ENCODE data around the gene IL1RN.
"Not testable (repeated sequence)": the region's sequence is repeated elsewhere in the genome, so short reads cannot be mapped to it uniquely, and the experiment has no call there.

Gene IL1RN

GRCh38 chr2:113126845-113127645 is at the start of gene IL1RN:
Gene IL1RN, plus strand, starts transcription at chr2:113127598. Its CDS starts 27 bp downstream, at chr2:113127625.
- DNase-seq: no peak

- no peak for DNase-seq
These were observed 49.5 kb upstream of the IL1RN start for GRCh38 chr2:113077921-113078320.

- no peak for DNase-seq
These were observed 49.0 kb upstream of the IL1RN start for GRCh38 chr2:113078350-113078839.

- DNase-seq: no peak
These were observed 48.3 kb upstream of the IL1RN start for GRCh38 chr2:113079131-113079530.

GRCh38 chr2:113080134-113080533 is 47.3 kb upstream of the IL1RN start:
- peak; percentile 28 for DNase-seq

- DNase-seq: no peak
These were observed 45.7 kb upstream of the IL1RN start for GRCh38 chr2:113081488-113082210.

GRCh38 chr2:113083296-113083695 is 44.1 kb upstream of the IL1RN start:
- no peak for DNase-seq

GRCh38 chr2:113084249-113085000 is 43.0 kb upstream of the IL1RN start:
- peak; percentile 14 for DNase-seq

GRCh38 chr2:113085542-113085941 is 41.9 kb upstream of the IL1RN start:
- DNase-seq: no peak

- DNase-seq: no peak
These were observed 39.0 kb upstream of the IL1RN start for GRCh38 chr2:113088213-113088992.

- DNase-seq: no peak
These were observed 37.5 kb upstream of the IL1RN start for GRCh38 chr2:113089916-113090315.

GRCh38 chr2:113091231-113091896 is 36.0 kb upstream of the IL1RN start:
- no peak for DNase-seq

- no peak for DNase-seq
These were observed 34.4 kb upstream of the IL1RN start for GRCh38 chr2:113092864-113093612.

GRCh38 chr2:113093613-113093977 is 33.8 kb upstream of the IL1RN start:
- DNase-seq: no peak

- not testable (repeated sequence) for DNase-seq
These were observed 31.1 kb upstream of the IL1RN start for GRCh38 chr2:113096306-113096705.

GRCh38 chr2:113096842-113097618 is 30.4 kb upstream of the IL1RN start:
- not testable (repeated sequence) for DNase-seq

- no peak for DNase-seq
These were observed 29.4 kb upstream of the IL1RN start for GRCh38 chr2:113098041-113098440.

- no peak for DNase-seq
These were observed 28.9 kb upstream of the IL1RN start for GRCh38 chr2:113098532-113098931.

GRCh38 chr2:113102133-113102532 is 25.3 kb upstream of the IL1RN start:
- DNase-seq: no peak

- DNase-seq: no peak
These were observed 24.1 kb upstream of the IL1RN start for GRCh38 chr2:113103277-113103676.

Data from NCI-H1694 treated with DMSO at 0.1 percent for 48 hours (cell line).